Adipocyte (in vitro differentiated cells): ENCODE measurements around the gene PLEKHO1.
"Not testable (repeated sequence)": the region's sequence is repeated elsewhere in the genome, so short reads cannot be mapped to it uniquely, and the experiment has no call there.

Experiments used
- DNase-seq: peaks from one replicate; pipeline ENCODE4 v3.0.0-alpha.2; 2015; ENCODE audit warnings: low read depth
- H3K27me3 ChIP-seq: replicated peaks from 2 replicates; pipeline ENCODE4 v1.7.0; 2013; ENCODE audit warnings: mild to moderate bottlenecking, low read length, moderate library complexity; ENCODE audit not compliant: control insufficient read depth, insufficient read depth
- H3K36me3 ChIP-seq: 2 replicates; pipeline ENCODE4 v1.7.0; 2013; ENCODE audit warnings: low read length, mild to moderate bottlenecking, moderate library complexity; ENCODE audit not compliant: control insufficient read depth, insufficient read depth, severe bottlenecking
- H3K4me1 ChIP-seq: 2 replicates; pipeline ENCODE4 v1.7.0; 2013; ENCODE audit warnings: mild to moderate bottlenecking, low read length, moderate library complexity; ENCODE audit not compliant: control insufficient read depth, insufficient read depth
- H3K4me3 ChIP-seq: 2 replicates; pipeline ENCODE4 v1.7.0; 2013; ENCODE audit warnings: mild to moderate bottlenecking, low read length, moderate library complexity
- H3K9ac ChIP-seq: 2 replicates; pipeline ENCODE4 v1.7.0; 2013; ENCODE audit warnings: mild to moderate bottlenecking, low read length, moderate library complexity
- H3K9me3 ChIP-seq: 2 replicates; pipeline ENCODE4 v1.7.0; 2013; ENCODE audit warnings: mild to moderate bottlenecking, low read length, moderate library complexity; ENCODE audit not compliant: control insufficient read depth

The PLEKHO1 gene

DNA sequence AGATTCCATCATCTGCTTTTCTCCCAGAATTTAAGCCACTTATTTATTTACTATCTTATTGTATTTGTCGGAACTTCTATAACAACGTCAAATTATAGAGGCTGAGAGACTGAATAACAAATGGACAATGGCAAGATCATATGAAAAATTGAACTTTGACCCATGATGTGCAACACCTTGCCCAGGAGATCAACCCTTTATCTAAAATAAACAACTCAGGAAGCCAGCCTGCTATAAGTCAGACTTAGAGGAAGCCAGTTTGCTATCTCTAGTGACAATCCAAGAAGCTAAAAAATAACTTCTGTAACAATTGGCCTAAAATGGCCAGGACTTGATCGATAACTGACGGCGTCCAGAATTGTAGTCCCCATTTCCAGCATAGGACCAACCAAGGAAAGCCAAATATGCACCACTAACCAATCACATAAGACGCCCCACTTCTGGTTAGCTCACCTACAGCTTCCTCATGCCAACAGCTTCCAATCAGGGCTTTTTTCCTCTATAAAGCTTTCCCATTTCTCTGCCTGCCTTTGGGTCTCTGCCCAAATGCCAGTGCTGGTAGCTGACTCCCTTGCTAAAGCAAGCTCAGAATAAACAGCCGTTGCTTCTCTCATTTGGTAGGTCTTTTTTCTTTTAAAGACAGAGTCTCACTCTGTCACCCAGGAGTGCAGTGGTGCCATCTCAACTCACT lies 57.7 kb downstream of the PLEKHO1 start:
- DNase-seq, result no peak
- H3K4me3 ChIP-seq, result no peak overlapping the region
- H3K4me1 ChIP-seq, result no peaks in the 10 kb centered on the region

DNA sequence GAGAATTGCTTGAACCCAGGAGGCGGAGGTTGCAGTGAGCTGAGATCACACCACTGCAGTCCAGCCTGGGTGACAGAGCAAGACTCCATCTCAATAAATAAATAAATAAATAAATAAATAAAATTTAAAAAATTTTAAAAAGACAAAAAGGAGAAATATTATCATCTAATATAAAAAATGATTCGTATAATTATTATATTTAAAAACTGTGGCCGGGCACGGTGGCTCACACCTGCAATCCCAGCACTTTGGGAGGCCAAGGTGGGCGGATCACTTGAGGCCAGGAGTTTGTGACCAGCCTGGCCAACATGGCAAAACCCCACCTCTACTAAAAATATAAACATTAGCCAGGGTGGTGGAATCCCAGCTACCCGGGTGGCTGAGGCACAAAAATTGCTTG lies 58.7 kb downstream of the PLEKHO1 start:
- H3K9me3 ChIP-seq, H3K27me3 ChIP-seq, H3K36me3 ChIP-seq, H3K4me1 ChIP-seq, H3K9ac ChIP-seq, H3K4me3 ChIP-seq, DNase-seq: not testable (repeated sequence)

More for the DNA sequence above, 57.7 kb downstream of the PLEKHO1 start:
- Histone ChIP-seq H3K9ac (no peak overlapping the region), H3K9me3 (no peaks in the 10 kb centered on the region), H3K36me3 (no peaks in the 10 kb centered on the region), H3K27me3 (no peaks in the 10 kb centered on the region)
